WTC11 (cell line): ENCODE results near the gene SMAD7. TPM values are rescaled to one million over a fixed set of nuclear protein-coding genes. Genes with fewer than 3 reads are reported as not detected.

Source experiments
- ATAC-seq: fragments of 200-7000 bp; cut with Tn5 transposase; 2 replicates; pipeline ENCODE4 v1.10.0; 2021; ENCODE audit warnings: mild to moderate bottlenecking, moderate library complexity
- CTCF ChIA-PET: fragments of 300-600 bp; sonication (Branson Sonifier 250); formaldehyde crosslinking; loops from one replicate; lab custom pipeline; 2021; ENCODE audit warnings: antibody characterized with exemption; lab: Charles Lee
- POLR2A ChIA-PET: fragments of 350-600 bp; sonication (Branson Sonifier 250); formaldehyde crosslinking; loops from one replicate; lab custom pipeline; 2021; ENCODE audit warnings: antibody characterized with exemption; lab: Charles Lee
- DNase-seq: peaks from one replicate; pipeline ENCODE4 v3.0.0; 2021; ENCODE audit warnings: low spot score
- H3K27ac Mint-ChIP-seq: 2 replicates; pipeline ENCODE4 v1.8.0; 2021; ENCODE audit warnings: mixed read lengths
- H3K27me3 Mint-ChIP-seq: 2 replicates; pipeline ENCODE4 v1.8.0; 2021; ENCODE audit warnings: low read depth, mild to moderate bottlenecking, moderate library complexity, mixed read lengths
- H3K36me3 Mint-ChIP-seq: 2 replicates; pipeline ENCODE4 v1.8.0; 2021; ENCODE audit warnings: mixed read lengths
- H3K4me1 Mint-ChIP-seq: 2 replicates; pipeline ENCODE4 v1.8.0; 2022; ENCODE audit warnings: mixed read lengths
- H3K4me3 Mint-ChIP-seq: 2 replicates; pipeline ENCODE4 v1.8.0; 2021; ENCODE audit warnings: mild to moderate bottlenecking, moderate library complexity, mixed read lengths
- H3K9me3 Mint-ChIP-seq: 2 replicates; pipeline ENCODE4 v1.8.0; 2021; ENCODE audit warnings: mixed read lengths
- ATF1 ChIP-seq: sonication (generic); formaldehyde crosslinking; IDR thresholded peaks from 2 replicates; pipeline ENCODE4 v1.8.1; 2023; ENCODE audit warnings: mild to moderate bottlenecking, moderate library complexity, missing genetic modification reagents
- CDX4 ChIP-seq: fragments of 250-450 bp; sonication (Bioruptor Pico); IDR thresholded peaks from 2 replicates; pipeline ENCODE4 v1.9.0; 2021; ENCODE audit warnings: moderate library complexity, mild to moderate bottlenecking, inconsistent platforms, borderline replicate concordance
- CREM ChIP-seq: sonication (generic); formaldehyde crosslinking; IDR thresholded peaks from 2 replicates; pipeline ENCODE4 v1.8.1; 2022; ENCODE audit warnings: mild to moderate bottlenecking, missing genetic modification reagents, moderate library complexity
- ELF4 ChIP-seq: sonication (generic); formaldehyde crosslinking; IDR thresholded peaks from 2 replicates; pipeline ENCODE4 v1.8.1; 2022; ENCODE audit warnings: low read depth, mild to moderate bottlenecking, moderate library complexity, missing genetic modification reagents
- ESRRA ChIP-seq: sonication (generic); formaldehyde crosslinking; IDR thresholded peaks from 2 replicates; pipeline ENCODE4 v1.8.1; 2022; ENCODE audit warnings: mild to moderate bottlenecking, missing genetic modification reagents, borderline replicate concordance
- GRHL2 ChIP-seq: fragments of 250-450 bp; sonication (Bioruptor Pico); IDR thresholded peaks from 2 replicates; pipeline ENCODE4 v1.8.0; 2022; ENCODE audit warnings: mild to moderate bottlenecking, moderate library complexity; ENCODE audit not compliant: insufficient replicate concordance, severe bottlenecking
- KAT7 ChIP-seq: sonication (generic); formaldehyde crosslinking; IDR thresholded peaks from 2 replicates; pipeline ENCODE4 v1.8.1; 2023; ENCODE audit warnings: missing genetic modification reagents, mild to moderate bottlenecking, borderline replicate concordance
- MLX ChIP-seq: sonication (generic); formaldehyde crosslinking; IDR thresholded peaks from 2 replicates; pipeline ENCODE4 v1.8.1; 2023; ENCODE audit warnings: mild to moderate bottlenecking, missing genetic modification reagents, moderate library complexity
- MYBL2 ChIP-seq: sonication (generic); formaldehyde crosslinking; IDR thresholded peaks from 2 replicates; pipeline ENCODE4 v1.8.1; 2023; ENCODE audit warnings: mild to moderate bottlenecking, moderate library complexity, missing genetic modification reagents
- NR2C2 ChIP-seq: sonication (generic); formaldehyde crosslinking; IDR thresholded peaks from 2 replicates; pipeline ENCODE4 v1.8.0; 2022; ENCODE audit warnings: mild to moderate bottlenecking, missing genetic modification reagents
- SOX15 ChIP-seq: fragments of 250-450 bp; sonication (Bioruptor Pico); IDR thresholded peaks from 2 replicates; pipeline ENCODE4 v1.9.0; 2021; ENCODE audit warnings: mild to moderate bottlenecking
- ZNF138 ChIP-seq: sonication (generic); formaldehyde crosslinking; conservative IDR thresholded peaks from 2 replicates; pipeline ENCODE4 v1.8.1; 2022; ENCODE audit warnings: mild to moderate bottlenecking, moderate library complexity, missing genetic modification reagents
- ZNF317 ChIP-seq: sonication (generic); formaldehyde crosslinking; IDR thresholded peaks from 2 replicates; pipeline ENCODE4 v1.8.1; 2023; ENCODE audit warnings: low read depth, mild to moderate bottlenecking, moderate library complexity, missing genetic modification reagents, borderline replicate concordance
- ZNF423 ChIP-seq: fragments of 250-450 bp; sonication (Bioruptor Pico); IDR thresholded peaks from 2 replicates; pipeline ENCODE4 v2.1.2; 2022; ENCODE audit warnings: mild to moderate bottlenecking, moderate library complexity
- ZNF532 ChIP-seq: fragments of 250-450 bp; sonication (Bioruptor Pico); IDR thresholded peaks from 2 replicates; pipeline ENCODE4 v1.9.0; 2021; ENCODE audit warnings: mild to moderate bottlenecking, borderline replicate concordance
- total RNA-seq: library from RNA; stranded (reverse); gene quantifications from 3 replicates; pipeline ENCODE4 v1.2.3, GENCODE V29; 2021
- TF ChIP-seq, protein P1 (sequence below): sonication (generic); formaldehyde crosslinking; IDR thresholded peaks from 2 replicates; pipeline ENCODE4 v1.8.0; 2023; ENCODE audit warnings: missing genetic modification reagents, mild to moderate bottlenecking, borderline replicate concordance
- TF ChIP-seq, protein P2 (sequence below): sonication (generic); formaldehyde crosslinking; IDR thresholded peaks from 2 replicates; pipeline ENCODE4 v1.8.1; 2023; ENCODE audit warnings: mild to moderate bottlenecking, missing genetic modification reagents, borderline replicate concordance
- TF ChIP-seq, protein P3 (sequence below): sonication (generic); formaldehyde crosslinking; IDR thresholded peaks from 2 replicates; pipeline ENCODE4 v1.8.1; 2022; ENCODE audit warnings: low read depth, mild to moderate bottlenecking, moderate library complexity, missing genetic modification reagents, borderline replicate concordance
- TF ChIP-seq, protein P4 (sequence below): sonication (generic); formaldehyde crosslinking; IDR thresholded peaks from 2 replicates; pipeline ENCODE4 v1.8.0; 2022; ENCODE audit warnings: mild to moderate bottlenecking, missing genetic modification reagents

SMAD7 gene
- total RNA-seq, 1 experiment from 2014 or later: 44.7 TPM

- TF ChIP-seq, protein P1, sequence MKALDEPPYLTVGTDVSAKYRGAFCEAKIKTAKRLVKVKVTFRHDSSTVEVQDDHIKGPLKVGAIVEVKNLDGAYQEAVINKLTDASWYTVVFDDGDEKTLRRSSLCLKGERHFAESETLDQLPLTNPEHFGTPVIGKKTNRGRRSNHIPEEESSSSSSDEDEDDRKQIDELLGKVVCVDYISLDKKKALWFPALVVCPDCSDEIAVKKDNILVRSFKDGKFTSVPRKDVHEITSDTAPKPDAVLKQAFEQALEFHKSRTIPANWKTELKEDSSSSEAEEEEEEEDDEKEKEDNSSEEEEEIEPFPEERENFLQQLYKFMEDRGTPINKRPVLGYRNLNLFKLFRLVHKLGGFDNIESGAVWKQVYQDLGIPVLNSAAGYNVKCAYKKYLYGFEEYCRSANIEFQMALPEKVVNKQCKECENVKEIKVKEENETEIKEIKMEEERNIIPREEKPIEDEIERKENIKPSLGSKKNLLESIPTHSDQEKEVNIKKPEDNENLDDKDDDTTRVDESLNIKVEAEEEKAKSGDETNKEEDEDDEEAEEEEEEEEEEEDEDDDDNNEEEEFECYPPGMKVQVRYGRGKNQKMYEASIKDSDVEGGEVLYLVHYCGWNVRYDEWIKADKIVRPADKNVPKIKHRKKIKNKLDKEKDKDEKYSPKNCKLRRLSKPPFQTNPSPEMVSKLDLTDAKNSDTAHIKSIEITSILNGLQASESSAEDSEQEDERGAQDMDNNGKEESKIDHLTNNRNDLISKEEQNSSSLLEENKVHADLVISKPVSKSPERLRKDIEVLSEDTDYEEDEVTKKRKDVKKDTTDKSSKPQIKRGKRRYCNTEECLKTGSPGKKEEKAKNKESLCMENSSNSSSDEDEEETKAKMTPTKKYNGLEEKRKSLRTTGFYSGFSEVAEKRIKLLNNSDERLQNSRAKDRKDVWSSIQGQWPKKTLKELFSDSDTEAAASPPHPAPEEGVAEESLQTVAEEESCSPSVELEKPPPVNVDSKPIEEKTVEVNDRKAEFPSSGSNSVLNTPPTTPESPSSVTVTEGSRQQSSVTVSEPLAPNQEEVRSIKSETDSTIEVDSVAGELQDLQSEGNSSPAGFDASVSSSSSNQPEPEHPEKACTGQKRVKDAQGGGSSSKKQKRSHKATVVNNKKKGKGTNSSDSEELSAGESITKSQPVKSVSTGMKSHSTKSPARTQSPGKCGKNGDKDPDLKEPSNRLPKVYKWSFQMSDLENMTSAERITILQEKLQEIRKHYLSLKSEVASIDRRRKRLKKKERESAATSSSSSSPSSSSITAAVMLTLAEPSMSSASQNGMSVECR: no peak
- no peak for TF ChIP-seq NR2C2
- no peak for TF ChIP-seq ZNF532 (CRISPR knock-in tag)
- TF ChIP-seq KAT7 (CRISPR knock-in tag): no peak
- no peak for TF ChIP-seq ZNF138
- TF ChIP-seq ZNF423 (CRISPR knock-in tag): no peak
- no peak for TF ChIP-seq GRHL2 (CRISPR knock-in tag)
- TF ChIP-seq MLX (CRISPR knock-in tag): no peak
- TF ChIP-seq ELF4 (CRISPR knock-in tag): no peak
- TF ChIP-seq, protein P2, sequence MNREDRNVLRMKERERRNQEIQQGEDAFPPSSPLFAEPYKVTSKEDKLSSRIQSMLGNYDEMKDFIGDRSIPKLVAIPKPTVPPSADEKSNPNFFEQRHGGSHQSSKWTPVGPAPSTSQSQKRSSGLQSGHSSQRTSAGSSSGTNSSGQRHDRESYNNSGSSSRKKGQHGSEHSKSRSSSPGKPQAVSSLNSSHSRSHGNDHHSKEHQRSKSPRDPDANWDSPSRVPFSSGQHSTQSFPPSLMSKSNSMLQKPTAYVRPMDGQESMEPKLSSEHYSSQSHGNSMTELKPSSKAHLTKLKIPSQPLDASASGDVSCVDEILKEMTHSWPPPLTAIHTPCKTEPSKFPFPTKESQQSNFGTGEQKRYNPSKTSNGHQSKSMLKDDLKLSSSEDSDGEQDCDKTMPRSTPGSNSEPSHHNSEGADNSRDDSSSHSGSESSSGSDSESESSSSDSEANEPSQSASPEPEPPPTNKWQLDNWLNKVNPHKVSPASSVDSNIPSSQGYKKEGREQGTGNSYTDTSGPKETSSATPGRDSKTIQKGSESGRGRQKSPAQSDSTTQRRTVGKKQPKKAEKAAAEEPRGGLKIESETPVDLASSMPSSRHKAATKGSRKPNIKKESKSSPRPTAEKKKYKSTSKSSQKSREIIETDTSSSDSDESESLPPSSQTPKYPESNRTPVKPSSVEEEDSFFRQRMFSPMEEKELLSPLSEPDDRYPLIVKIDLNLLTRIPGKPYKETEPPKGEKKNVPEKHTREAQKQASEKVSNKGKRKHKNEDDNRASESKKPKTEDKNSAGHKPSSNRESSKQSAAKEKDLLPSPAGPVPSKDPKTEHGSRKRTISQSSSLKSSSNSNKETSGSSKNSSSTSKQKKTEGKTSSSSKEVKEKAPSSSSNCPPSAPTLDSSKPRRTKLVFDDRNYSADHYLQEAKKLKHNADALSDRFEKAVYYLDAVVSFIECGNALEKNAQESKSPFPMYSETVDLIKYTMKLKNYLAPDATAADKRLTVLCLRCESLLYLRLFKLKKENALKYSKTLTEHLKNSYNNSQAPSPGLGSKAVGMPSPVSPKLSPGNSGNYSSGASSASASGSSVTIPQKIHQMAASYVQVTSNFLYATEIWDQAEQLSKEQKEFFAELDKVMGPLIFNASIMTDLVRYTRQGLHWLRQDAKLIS (CRISPR knock-in tag): no peak
- TF ChIP-seq ZNF317 (CRISPR knock-in tag): no peak
Observed at GRCh38 chr18:48900469-48900868, 50.3 kb downstream of the SMAD7 start (continued).

DNA sequence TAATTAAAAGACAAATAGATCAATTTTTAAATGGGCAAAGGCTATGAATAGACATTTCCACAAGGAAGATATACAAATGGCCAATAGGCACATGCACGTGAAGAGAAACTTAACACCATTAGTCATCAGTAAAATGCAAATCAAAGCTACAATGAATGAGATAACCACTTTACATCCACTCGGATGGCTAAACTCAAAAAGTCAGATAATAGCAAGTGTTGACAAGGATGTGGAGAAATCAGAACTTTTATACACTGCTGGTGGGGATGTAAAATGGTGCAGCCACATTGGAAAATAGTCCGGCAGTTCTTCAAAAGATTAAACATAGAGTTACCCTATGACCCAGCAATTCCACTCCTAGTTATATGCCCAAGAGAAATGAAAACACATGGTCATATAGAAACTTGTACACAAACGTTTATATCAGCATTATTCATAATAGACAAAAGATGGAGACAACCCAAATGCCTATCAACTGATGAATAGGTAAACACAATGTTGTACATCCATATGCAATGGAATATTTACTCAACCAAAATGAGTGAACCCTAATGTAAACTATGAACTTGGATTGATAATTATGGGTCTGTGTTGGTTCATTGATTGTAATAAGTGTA, 51.1 kb downstream of the SMAD7 start:
- DNase-seq (no peak), ATAC-seq (no peak)
- POLR2A ChIA-PET: no interaction called here
- CTCF ChIA-PET: no interaction called here
- H3K4me3 Mint-ChIP-seq: no peak overlapping the region
- H3K36me3 Mint-ChIP-seq: peaks cover 7% of the 10 kb centered on the region
- no peaks in the 10 kb centered on the region; the same call in 1 of the 2 replicates for H3K27me3 Mint-ChIP-seq
- H3K4me1 Mint-ChIP-seq: peaks cover 4% of the 10 kb centered on the region
- peaks cover 16% of the 10 kb centered on the region for H3K9me3 Mint-ChIP-seq
- H3K27ac Mint-ChIP-seq: no peak overlapping the region
- no peak for TF ChIP-seq ATF1 (CRISPR knock-in tag)
- TF ChIP-seq, protein P3, sequence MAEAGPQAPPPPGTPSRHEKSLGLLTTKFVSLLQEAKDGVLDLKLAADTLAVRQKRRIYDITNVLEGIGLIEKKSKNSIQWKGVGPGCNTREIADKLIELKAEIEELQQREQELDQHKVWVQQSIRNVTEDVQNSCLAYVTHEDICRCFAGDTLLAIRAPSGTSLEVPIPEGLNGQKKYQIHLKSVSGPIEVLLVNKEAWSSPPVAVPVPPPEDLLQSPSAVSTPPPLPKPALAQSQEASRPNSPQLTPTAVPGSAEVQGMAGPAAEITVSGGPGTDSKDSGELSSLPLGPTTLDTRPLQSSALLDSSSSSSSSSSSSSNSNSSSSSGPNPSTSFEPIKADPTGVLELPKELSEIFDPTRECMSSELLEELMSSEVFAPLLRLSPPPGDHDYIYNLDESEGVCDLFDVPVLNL (CRISPR knock-in tag): no peak
- TF ChIP-seq, protein P4, sequence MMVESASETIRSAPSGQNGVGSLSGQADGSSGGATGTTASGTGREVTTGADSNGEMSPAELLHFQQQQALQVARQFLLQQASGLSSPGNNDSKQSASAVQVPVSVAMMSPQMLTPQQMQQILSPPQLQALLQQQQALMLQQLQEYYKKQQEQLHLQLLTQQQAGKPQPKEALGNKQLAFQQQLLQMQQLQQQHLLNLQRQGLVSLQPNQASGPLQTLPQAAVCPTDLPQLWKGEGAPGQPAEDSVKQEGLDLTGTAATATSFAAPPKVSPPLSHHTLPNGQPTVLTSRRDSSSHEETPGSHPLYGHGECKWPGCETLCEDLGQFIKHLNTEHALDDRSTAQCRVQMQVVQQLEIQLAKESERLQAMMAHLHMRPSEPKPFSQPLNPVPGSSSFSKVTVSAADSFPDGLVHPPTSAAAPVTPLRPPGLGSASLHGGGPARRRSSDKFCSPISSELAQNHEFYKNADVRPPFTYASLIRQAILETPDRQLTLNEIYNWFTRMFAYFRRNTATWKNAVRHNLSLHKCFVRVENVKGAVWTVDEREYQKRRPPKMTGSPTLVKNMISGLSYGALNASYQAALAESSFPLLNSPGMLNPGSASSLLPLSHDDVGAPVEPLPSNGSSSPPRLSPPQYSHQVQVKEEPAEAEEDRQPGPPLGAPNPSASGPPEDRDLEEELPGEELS (CRISPR knock-in tag): no peak
- no peak for TF ChIP-seq CREM (CRISPR knock-in tag)
- no peak for TF ChIP-seq CDX4 (CRISPR knock-in tag)
- TF ChIP-seq ESRRA: no peak
- no peak for TF ChIP-seq SOX15 (CRISPR knock-in tag)
- TF ChIP-seq MYBL2 (CRISPR knock-in tag): no peak
